HCT116 (cell line): Measurements from ENCODE around the gene HSD17B12. TPM values are rescaled to one million over a fixed set of nuclear protein-coding genes. Genes with fewer than 3 reads are reported as not detected.

ENCODE experiments used
- ATAC-seq: fragments of 200-7000 bp; cut with Tn5 transposase; 2 replicates; pipeline ENCODE4 v1.9.1; 2020; ENCODE audit warnings: mild to moderate bottlenecking, moderate library complexity
- BruUV-seq: library from RNA; stranded (reverse); fragments of 400-500 nt; replicated peaks from 2 replicates; lab custom pipeline; 2021; lab: Mats Ljungman, UMichigan
- CTCF ChIA-PET: fragments of 300-600 bp; sonication (Branson Sonifier 250); formaldehyde crosslinking; loops from one replicate; lab custom pipeline; 2021; ENCODE audit warnings: antibody characterized with exemption; lab: Charles Lee
- POLR2A ChIA-PET: fragments of 300-600, 350-600 bp; sonication (Branson Sonifier 250); formaldehyde crosslinking; loops from one replicate; lab custom pipeline; 2021; ENCODE audit warnings: antibody characterized with exemption; lab: Charles Lee
- RAD21 ChIA-PET, 2 experiments: fragments of 300-600 bp; sonication (Branson Sonifier 250); formaldehyde crosslinking; loops; one replicate each; lab custom pipeline; 2023; ENCODE audit warnings: low total read pairs in 2 of 2; ENCODE audit not compliant: uncharacterized antibody in 2 of 2, unreplicated experiment in 2 of 2, low non-redundant PET in 1 of 2; lab: Charles Lee
- DNase-seq: peaks from one replicate; pipeline ENCODE4 v3.0.0-alpha.2; 2010; ENCODE audit warnings: low read depth, low spot score
- H2AFZ ChIP-seq: fragments of 200-600 bp; shearing (Covaris generic), sonication (generic); 2 replicates; pipeline ENCODE4 v1.6.1; 2017; ENCODE audit warnings: low read depth, mixed run types, mixed read lengths, antibody characterized with exemption, low read length; ENCODE audit not compliant: poor library complexity, severe bottlenecking
- H3K27ac ChIP-seq: 2 replicates; pipeline ENCODE4 v1.5.1; 2012; ENCODE audit warnings: low read depth, low read length
- H3K27me3 ChIP-seq: fragments of 200-600 bp; sonication (generic); 2 replicates; pipeline ENCODE4 v1.6.1; 2016; ENCODE audit warnings: mixed run types, low read length, mixed read lengths; ENCODE audit not compliant: insufficient read depth
- H3K36me3 ChIP-seq, 2 experiments: fragments of 200-500 bp in 1 of 2; fragments of 200-600 bp in 1 of 2; sonication (Bioruptor generic) in 1 of 2; sonication (generic) in 1 of 2; 2 replicates each; pipeline versions ENCODE4 v1.5.1 to v1.6.1; 2014 to 2016; ENCODE audit warnings: low read length in 2 of 2, inconsistent platforms in 1 of 2, mixed read lengths in 1 of 2, mixed run types in 1 of 2; ENCODE audit not compliant: insufficient read depth in 2 of 2, control insufficient read depth in 1 of 2
- H3K4me1 ChIP-seq, 2 experiments: fragments of 200-600 bp in 1 of 2; sonication (generic) in 1 of 2; 2 replicates each; pipeline versions ENCODE4 v1.5.1 to v1.6.1; 2012 to 2017; ENCODE audit warnings: low read length in 2 of 2, inconsistent platforms in 1 of 2, mild to moderate bottlenecking in 1 of 2, mixed read lengths in 1 of 2, mixed run types in 1 of 2, moderate library complexity in 1 of 2; ENCODE audit not compliant: insufficient read depth in 2 of 2, control insufficient read depth in 1 of 2
- H3K4me2 ChIP-seq: fragments of 200-600 bp; sonication (generic); 2 replicates; pipeline ENCODE4 v1.6.1; 2017; ENCODE audit warnings: mixed run types, low read length, mixed read lengths
- H3K4me3 ChIP-seq, 2 experiments: fragments of 200-600 bp in 1 of 2; sonication (generic) in 1 of 2; replicated peaks in 1 of 2; 2 replicates each; pipeline ENCODE4 v1.5.1; 2011 to 2016; ENCODE audit warnings: low read length in 2 of 2, control low read depth in 1 of 2, low read depth in 1 of 2, mild to moderate bottlenecking in 1 of 2, mixed read lengths in 1 of 2, mixed run types in 1 of 2
- H3K79me2 ChIP-seq: fragments of 200-600 bp; sonication (generic); 2 replicates; pipeline ENCODE4 v1.6.1; 2017; ENCODE audit warnings: mild to moderate bottlenecking, mixed run types, low read length, moderate library complexity, mixed read lengths; ENCODE audit not compliant: insufficient read depth
- H3K9ac ChIP-seq: fragments of 200-600 bp; sonication (generic); 2 replicates; pipeline ENCODE4 v1.6.1; 2016; ENCODE audit warnings: low read length, mixed read lengths
- H3K9me2 ChIP-seq: fragments of 200-600 bp; sonication (generic), shearing (Covaris generic); 2 replicates; pipeline ENCODE4 v1.6.1; 2017; ENCODE audit warnings: mixed run types, mild to moderate bottlenecking, moderate library complexity; ENCODE audit not compliant: insufficient read depth
- H3K9me3 ChIP-seq, 2 experiments: fragments of 200-500 bp in 1 of 2; fragments of 200-600 bp in 1 of 2; sonication (Bioruptor generic) in 1 of 2; sonication (generic) in 1 of 2; 2 replicates each; pipeline ENCODE4 v1.6.1; 2014 to 2017; ENCODE audit warnings: low read length in 2 of 2, mixed read lengths in 2 of 2, inconsistent platforms in 1 of 2, low read depth in 1 of 2, mild to moderate bottlenecking in 1 of 2, mixed run types in 1 of 2, moderate library complexity in 1 of 2; ENCODE audit not compliant: control insufficient read depth in 1 of 2, insufficient read depth in 1 of 2
- H4K20me1 ChIP-seq: fragments of 200-600 bp; sonication (generic), shearing (Covaris generic); 2 replicates; pipeline ENCODE4 v1.6.1; 2017; ENCODE audit warnings: mixed run types, mild to moderate bottlenecking, moderate library complexity; ENCODE audit not compliant: insufficient read depth
- EGR1 ChIP-seq: IDR thresholded peaks from 2 replicates; pipeline ENCODE4 v1.6.1; 2012; ENCODE audit warnings: low read depth
- ELF1 ChIP-seq: IDR thresholded peaks from 2 replicates; pipeline ENCODE4 v1.6.1; 2012; ENCODE audit warnings: low read depth, borderline replicate concordance
- EZH2 ChIP-seq: fragments of 200-600 bp; sonication (generic); IDR thresholded peaks from 2 replicates; pipeline ENCODE4 v1.6.1; 2017; ENCODE audit warnings: antibody characterized with exemption, mixed run types
- JUND ChIP-seq: IDR thresholded peaks from 2 replicates; pipeline ENCODE4 v1.6.1; 2012
- REST ChIP-seq: IDR thresholded peaks from 2 replicates; pipeline ENCODE4 v1.6.1; 2012; ENCODE audit warnings: low read depth
- SP1 ChIP-seq: IDR thresholded peaks from 2 replicates; pipeline ENCODE4 v1.6.1; 2012; ENCODE audit warnings: low read depth
- SRF ChIP-seq: IDR thresholded peaks from 2 replicates; pipeline ENCODE4 v1.6.1; 2012; ENCODE audit warnings: low read depth
- ZNF274 ChIP-seq: fragments of 200-500 bp; sonication (Bioruptor generic); IDR thresholded peaks from 2 replicates; pipeline ENCODE4 v1.6.1; 2014; ENCODE audit warnings: mild to moderate bottlenecking, low read depth, low read length, inconsistent platforms
- intact Hi-C: fragments of 100-400 bp; cut with micrococcal nuclease; formaldehyde crosslinking; loops from 2 replicates; pipeline ENCODE4 v1.10.0; 2022
- total RNA-seq: library from RNA; stranded (reverse); gene quantifications from one replicate; pipeline ENCODE4 v1.2.1, GENCODE V29; 2021; ENCODE audit not compliant: unreplicated experiment
- TF ChIP-seq, protein P1 (sequence below), 3 experiments: fragments of 200-600 bp in 1 of 3; sonication (generic) in 1 of 3; IDR thresholded peaks in 2 of 3; conservative IDR thresholded peaks in 1 of 3; 2 replicates each; pipeline ENCODE4 v1.5.1; 2012 to 2017; ENCODE audit warnings: low read depth in 2 of 3, low read length in 2 of 3, antibody characterized with exemption in 1 of 3, borderline replicate concordance in 1 of 3, control low read depth in 1 of 3, mild to moderate bottlenecking in 1 of 3, mixed read lengths in 1 of 3, mixed run types in 1 of 3, moderate library complexity in 1 of 3; ENCODE audit not compliant: insufficient read depth in 1 of 3
- TF ChIP-seq, protein P2 (sequence below): IDR thresholded peaks from 2 replicates; pipeline ENCODE4 v1.6.1; 2012

HSD17B12 gene
- total RNA-seq, 1 experiment from 2014 or later = 83.7 TPM

DNA sequence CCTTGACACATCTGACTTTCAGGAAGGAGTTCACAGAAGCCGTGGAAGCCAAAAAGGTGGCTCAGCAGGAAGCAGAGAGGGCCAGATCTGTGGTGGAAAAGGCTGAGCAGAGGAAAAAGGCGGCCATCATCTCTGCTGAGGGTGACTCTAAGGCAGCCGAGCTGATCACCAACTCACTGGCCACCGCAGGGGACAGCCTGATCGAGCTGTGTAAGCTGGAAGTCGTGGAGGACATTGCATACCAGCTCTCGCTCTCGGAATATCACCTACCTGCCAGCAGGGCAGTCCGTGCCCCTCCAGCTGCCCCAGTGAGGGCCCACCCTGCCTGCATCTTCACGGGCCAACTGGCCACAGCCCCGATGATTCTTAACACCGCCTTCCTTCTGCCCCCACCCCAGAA is 53.7 kb downstream of the HSD17B12 start:
- H3K4me3 ChIP-seq = no peak overlapping the region
- peaks cover 15 to 18% of the 10 kb centered on the region in 2 experiments for H3K4me1 ChIP-seq
- CTCF ChIA-PET = no interaction called here
- intact Hi-C loops = no loop called here
- no peak overlapping the region for H3K9ac ChIP-seq
- H3K27ac ChIP-seq = no peak overlapping the region
- no TSS peak for BruUV-seq
- no peak overlapping the region for H2AFZ ChIP-seq
- H3K36me3 ChIP-seq = no peaks in the 10 kb centered on the region
- H3K9me3 ChIP-seq = no peaks in the 10 kb centered on the region
- no peak for ATAC-seq
- POLR2A ChIA-PET = no interaction called here
- no peaks in the 10 kb centered on the region for H3K9me2 ChIP-seq
- no peaks in the 10 kb centered on the region for H4K20me1 ChIP-seq
- H3K27me3 ChIP-seq = no peaks in the 10 kb centered on the region
- TF ChIP-seq EZH2 (no peak), SP1 (no peak), EGR1 (no peak), SRF (no peak), REST (no peak), ZNF274 (no peak), ELF1 (no peak), JUND (no peak)
- TF ChIP-seq, protein P1, sequence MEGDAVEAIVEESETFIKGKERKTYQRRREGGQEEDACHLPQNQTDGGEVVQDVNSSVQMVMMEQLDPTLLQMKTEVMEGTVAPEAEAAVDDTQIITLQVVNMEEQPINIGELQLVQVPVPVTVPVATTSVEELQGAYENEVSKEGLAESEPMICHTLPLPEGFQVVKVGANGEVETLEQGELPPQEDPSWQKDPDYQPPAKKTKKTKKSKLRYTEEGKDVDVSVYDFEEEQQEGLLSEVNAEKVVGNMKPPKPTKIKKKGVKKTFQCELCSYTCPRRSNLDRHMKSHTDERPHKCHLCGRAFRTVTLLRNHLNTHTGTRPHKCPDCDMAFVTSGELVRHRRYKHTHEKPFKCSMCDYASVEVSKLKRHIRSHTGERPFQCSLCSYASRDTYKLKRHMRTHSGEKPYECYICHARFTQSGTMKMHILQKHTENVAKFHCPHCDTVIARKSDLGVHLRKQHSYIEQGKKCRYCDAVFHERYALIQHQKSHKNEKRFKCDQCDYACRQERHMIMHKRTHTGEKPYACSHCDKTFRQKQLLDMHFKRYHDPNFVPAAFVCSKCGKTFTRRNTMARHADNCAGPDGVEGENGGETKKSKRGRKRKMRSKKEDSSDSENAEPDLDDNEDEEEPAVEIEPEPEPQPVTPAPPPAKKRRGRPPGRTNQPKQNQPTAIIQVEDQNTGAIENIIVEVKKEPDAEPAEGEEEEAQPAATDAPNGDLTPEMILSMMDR (IDR thresholded peaks at IDR 0.05 in 2 of 3, conservative IDR thresholded peaks at IDR 0.05 in 1 of 3; ENCODE audit: borderline replicate concordance in 1 of 3, insufficient read depth in 1 of 3, low read depth in 2 of 3, low read length in 2 of 3) = no peak
- TF ChIP-seq, protein P2, sequence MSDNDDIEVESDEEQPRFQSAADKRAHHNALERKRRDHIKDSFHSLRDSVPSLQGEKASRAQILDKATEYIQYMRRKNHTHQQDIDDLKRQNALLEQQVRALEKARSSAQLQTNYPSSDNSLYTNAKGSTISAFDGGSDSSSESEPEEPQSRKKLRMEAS = no peak
- peaks cover 46% of the 10 kb centered on the region for H3K79me2 ChIP-seq
- no peak overlapping the region for H3K4me2 ChIP-seq
- RAD21 ChIA-PET = no interaction called here
- no peak for DNase-seq
